Tibial nerve (tissue), 3 donors: Measurements from ENCODE around the gene FNDC3B.

Source experiments
- POLR2A ChIP-seq, 2 donors: fragments of 450-650 bp; IDR thresholded peaks; one replicate each; pipeline ENCODE4 v1.6.1; 2017; ENCODE audit warnings: antibody characterized with exemption in 2 of 2, mild to moderate bottlenecking in 2 of 2, moderate library complexity in 2 of 2
- TF ChIP-seq, protein P1 (sequence below), 5 experiments: fragments of 200-600 bp in 3 of 5; fragments of 450-650 bp in 2 of 5; sonication (generic) in 3 of 5; IDR thresholded peaks; one replicate each; pipeline ENCODE4 v1.5.1; 2016 to 2019; ENCODE audit warnings: antibody characterized with exemption in 5 of 5, mild to moderate bottlenecking in 3 of 5, moderate library complexity in 2 of 5

- TF ChIP-seq POLR2A (IDR thresholded peaks at IDR 0.05), result no peak
- TF ChIP-seq, protein P1, sequence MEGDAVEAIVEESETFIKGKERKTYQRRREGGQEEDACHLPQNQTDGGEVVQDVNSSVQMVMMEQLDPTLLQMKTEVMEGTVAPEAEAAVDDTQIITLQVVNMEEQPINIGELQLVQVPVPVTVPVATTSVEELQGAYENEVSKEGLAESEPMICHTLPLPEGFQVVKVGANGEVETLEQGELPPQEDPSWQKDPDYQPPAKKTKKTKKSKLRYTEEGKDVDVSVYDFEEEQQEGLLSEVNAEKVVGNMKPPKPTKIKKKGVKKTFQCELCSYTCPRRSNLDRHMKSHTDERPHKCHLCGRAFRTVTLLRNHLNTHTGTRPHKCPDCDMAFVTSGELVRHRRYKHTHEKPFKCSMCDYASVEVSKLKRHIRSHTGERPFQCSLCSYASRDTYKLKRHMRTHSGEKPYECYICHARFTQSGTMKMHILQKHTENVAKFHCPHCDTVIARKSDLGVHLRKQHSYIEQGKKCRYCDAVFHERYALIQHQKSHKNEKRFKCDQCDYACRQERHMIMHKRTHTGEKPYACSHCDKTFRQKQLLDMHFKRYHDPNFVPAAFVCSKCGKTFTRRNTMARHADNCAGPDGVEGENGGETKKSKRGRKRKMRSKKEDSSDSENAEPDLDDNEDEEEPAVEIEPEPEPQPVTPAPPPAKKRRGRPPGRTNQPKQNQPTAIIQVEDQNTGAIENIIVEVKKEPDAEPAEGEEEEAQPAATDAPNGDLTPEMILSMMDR (IDR thresholded peaks at IDR 0.05), result peak; percentile 77 to 93 (median 87)
Measured at GRCh38 chr3:172332256-172333041, 293.1 kb downstream of the FNDC3B start.
